ENCODE measurements around the gene ESR1. TPM values are rescaled to one million over a fixed set of nuclear protein-coding genes. Genes with fewer than 3 reads are reported as not detected.

ESR1 gene
- total RNA-seq, 1 experiment from 2014 or later = not detected

GRCh38 chr6:151763303-151763702, 44.2 kb upstream of the ESR1 start:
- Histone ChIP-seq H2BK12ac (ENCODE audit: insufficient read length, low read depth, low read length) (no peak overlapping the region), H3K23me2 (ENCODE audit: insufficient read length, low read depth, low read length, poor library complexity, severe bottlenecking) (no peaks in the 10 kb centered on the region), H3K4me2 (ENCODE audit: insufficient read depth, insufficient read length, low read length) (no peak overlapping the region), H3K27me3 (ENCODE audit: insufficient read depth, low read length) (no peaks in the 10 kb centered on the region), H2BK5ac (ENCODE audit: insufficient read length, low read length) (no peak overlapping the region), H3K27ac (ENCODE audit: insufficient read length, low read depth, low read length) (no peak overlapping the region), H3K56ac (ENCODE audit: insufficient read length, low read depth, low read length) (no peak overlapping the region), H3K4me1 (ENCODE audit: insufficient read depth, low read length) (no peaks in the 10 kb centered on the region), H4K5ac (ENCODE audit: insufficient read length, low read depth, low read length) (no peak overlapping the region), H4K20me1 (ENCODE audit: control insufficient read depth, insufficient read depth, insufficient read length) (no peaks in the 10 kb centered on the region), H2BK120ac (ENCODE audit: low read depth, low read length, poor library complexity, severe bottlenecking) (no peak overlapping the region), H4K8ac (replicated peaks; ENCODE audit: insufficient read length, low read depth, low read length) (no peak overlapping the region), H3K9ac (ENCODE audit: extremely low read depth, insufficient read length, low read length) (no peak overlapping the region), H2AFZ (ENCODE audit: low read length) (no peak overlapping the region), H2AK5ac (ENCODE audit: insufficient read length, low read length) (no peak overlapping the region), H4K91ac (ENCODE audit: insufficient read length, low read depth, low read length) (no peak overlapping the region), H3K23ac (ENCODE audit: insufficient read length, low read depth, low read length) (no peak overlapping the region), H3K79me1 (ENCODE audit: insufficient read depth, low read depth, low read length, poor library complexity, severe bottlenecking) (no peaks in the 10 kb centered on the region), H2BK15ac (ENCODE audit: low read depth, low read length) (no peak overlapping the region), H3K9me3 (ENCODE audit: control insufficient read depth, low read depth, low read length) (no peaks in the 10 kb centered on the region), H3K4ac (ENCODE audit: low read depth, low read length) (no peak overlapping the region), H3K79me2 (ENCODE audit: insufficient read depth, low read length) (no peaks in the 10 kb centered on the region), H2BK20ac (ENCODE audit: low read depth, low read length, poor library complexity, severe bottlenecking) (no peak overlapping the region), H3K18ac (ENCODE audit: insufficient read length, low read depth, low read length) (no peak overlapping the region), H3K14ac (ENCODE audit: insufficient read depth, low read length) (no peak overlapping the region), H3T11ph (ENCODE audit: low read length) (no peak overlapping the region)
- no peaks in the 10 kb centered on the region for H3K36me3 Mint-ChIP-seq (ENCODE audit: insufficient read depth in 1 of 3, low read depth in 3 of 3)
- no peaks in the 10 kb centered on the region for H3K27me3 Mint-ChIP-seq (ENCODE audit: low read depth)
- H3K4me3 Mint-ChIP-seq = no peak overlapping the region
- no CpG with 5 or more reads among the region's 9 CpGs for WGBS (ENCODE audit: extremely low coverage, insufficient read length, low lambda C conversion rate)
- peaks cover 15 to 21% of the 10 kb centered on the region in 2 experiments for H3K4me1 Mint-ChIP-seq
- peak overlapping the region in 1 of 3 experiments; percentile 37; a peak in 1 of 7 replicates for H3K27ac Mint-ChIP-seq
- no peak for DNase-seq
- TF ChIP-seq, protein P1, sequence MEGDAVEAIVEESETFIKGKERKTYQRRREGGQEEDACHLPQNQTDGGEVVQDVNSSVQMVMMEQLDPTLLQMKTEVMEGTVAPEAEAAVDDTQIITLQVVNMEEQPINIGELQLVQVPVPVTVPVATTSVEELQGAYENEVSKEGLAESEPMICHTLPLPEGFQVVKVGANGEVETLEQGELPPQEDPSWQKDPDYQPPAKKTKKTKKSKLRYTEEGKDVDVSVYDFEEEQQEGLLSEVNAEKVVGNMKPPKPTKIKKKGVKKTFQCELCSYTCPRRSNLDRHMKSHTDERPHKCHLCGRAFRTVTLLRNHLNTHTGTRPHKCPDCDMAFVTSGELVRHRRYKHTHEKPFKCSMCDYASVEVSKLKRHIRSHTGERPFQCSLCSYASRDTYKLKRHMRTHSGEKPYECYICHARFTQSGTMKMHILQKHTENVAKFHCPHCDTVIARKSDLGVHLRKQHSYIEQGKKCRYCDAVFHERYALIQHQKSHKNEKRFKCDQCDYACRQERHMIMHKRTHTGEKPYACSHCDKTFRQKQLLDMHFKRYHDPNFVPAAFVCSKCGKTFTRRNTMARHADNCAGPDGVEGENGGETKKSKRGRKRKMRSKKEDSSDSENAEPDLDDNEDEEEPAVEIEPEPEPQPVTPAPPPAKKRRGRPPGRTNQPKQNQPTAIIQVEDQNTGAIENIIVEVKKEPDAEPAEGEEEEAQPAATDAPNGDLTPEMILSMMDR (conservative IDR thresholded peaks at IDR 0.05) = peak; percentile 61
- no peaks in the 10 kb centered on the region for H3K9me3 Mint-ChIP-seq
